T-cell (primary cell): ENCODE results near the gene BCL10. TPM values are rescaled to one million over a fixed set of nuclear protein-coding genes. Genes with fewer than 3 reads are reported as not detected.

Experiments used
- ATAC-seq, 4 experiments: fragments of 200-7000 bp in 3 of 4; fragments of 150-1000 bp in 1 of 4; cut with Tn5 transposase; replicated peaks in 1 of 4; 1 replicate in 3 of 4; 2 replicates in 1 of 4; pipeline ENCODE4 v1.10.0; 2021; ENCODE audit warnings: moderate library complexity in 3 of 4, mild to moderate bottlenecking in 2 of 4, moderate number of reproducible peaks in 1 of 4
- CTCF ChIA-PET, 2 donors: fragments of 300-600 bp; sonication (Branson Sonifier 250); formaldehyde crosslinking; loops; one replicate each; lab custom pipeline; 2022; ENCODE audit warnings: antibody characterized with exemption in 2 of 2; lab: Charles Lee
- POLR2A ChIA-PET, 2 donors: fragments of 300-600 bp; sonication (Branson Sonifier 250); formaldehyde crosslinking; loops; one replicate each; lab custom pipeline; 2022; ENCODE audit warnings: antibody characterized with exemption in 2 of 2; lab: Charles Lee
- DNase-seq, 35 experiments: peaks; one replicate each; pipeline versions ENCODE4 v3.0.0 to v3.0.0-alpha.2; 2013 to 2023
- H3K27ac ChIP-seq: one replicate; pipeline ENCODE4 v1.5.1; 2013; ENCODE audit warnings: low read length
- H3K27me3 ChIP-seq, 2 experiments: replicated peaks in 1 of 2; 1 replicate in 1 of 2; 2 replicates in 1 of 2; pipeline versions ENCODE4 v1.6.1 to v1.7.0; 2013; ENCODE audit warnings: low read length in 1 of 2, mixed read lengths in 1 of 2; ENCODE audit not compliant: control insufficient read depth in 2 of 2, insufficient read depth in 2 of 2; ENCODE audit errors: extremely low read depth in 1 of 2
- H3K36me3 ChIP-seq, 2 donors: 1 replicate in 1 of 2; 2 replicates in 1 of 2; pipeline versions ENCODE4 v1.6.1 to v1.7.0; 2013; ENCODE audit warnings: low read length in 1 of 2; ENCODE audit not compliant: control insufficient read depth in 2 of 2, insufficient read depth in 1 of 2; ENCODE audit errors: extremely low read depth in 1 of 2
- H3K4me1 ChIP-seq, 2 experiments: 1 replicate in 1 of 2; 2 replicates in 1 of 2; pipeline versions ENCODE4 v1.6.1 to v1.7.0; 2013; ENCODE audit warnings: low read length in 2 of 2, mixed read lengths in 1 of 2; ENCODE audit not compliant: insufficient read depth in 2 of 2, control insufficient read depth in 1 of 2; ENCODE audit errors: extremely low read depth in 1 of 2
- H3K4me3 ChIP-seq, 2 donors: 1 replicate in 1 of 2; 2 replicates in 1 of 2; pipeline versions ENCODE4 v1.5.1 to v1.7.0; 2013; ENCODE audit warnings: mild to moderate bottlenecking in 2 of 2, low read length in 1 of 2, moderate library complexity in 1 of 2; ENCODE audit not compliant: control insufficient read depth in 1 of 2; ENCODE audit errors: extremely low read depth in 1 of 2
- H3K9me3 ChIP-seq: 2 replicates; pipeline ENCODE4 v1.7.0; 2013
- H3K27ac Mint-ChIP-seq, 2 donors: one replicate each; pipeline ENCODE4 v1.8.0; 2020 to 2021; ENCODE audit warnings: mild to moderate bottlenecking in 2 of 2, mixed read lengths in 2 of 2
- H3K27me3 Mint-ChIP-seq, 2 donors: one replicate each; pipeline ENCODE4 v1.8.0; 2021 to 2022; ENCODE audit warnings: mixed read lengths in 2 of 2
- H3K36me3 Mint-ChIP-seq: one replicate; pipeline ENCODE4 v1.8.0; 2021; ENCODE audit warnings: mixed read lengths
- H3K4me1 Mint-ChIP-seq, 3 donors: one replicate each; pipeline ENCODE4 v1.8.0; 2020 to 2022; ENCODE audit warnings: mixed read lengths in 3 of 3, mild to moderate bottlenecking in 1 of 3
- H3K4me3 Mint-ChIP-seq, 3 donors: one replicate each; pipeline ENCODE4 v1.8.0; 2020 to 2022; ENCODE audit warnings: mild to moderate bottlenecking in 3 of 3, mixed read lengths in 3 of 3, moderate library complexity in 3 of 3
- H3K9me3 Mint-ChIP-seq, 3 donors: one replicate each; pipeline ENCODE4 v1.8.0; 2020 to 2022; ENCODE audit warnings: mixed read lengths in 3 of 3
- WGBS: methylation state at CpG from one replicate; pipeline ENCODE4 v1.1.5; 2013; ENCODE audit warnings: missing lambda C conversion rate; ENCODE audit not compliant: insufficient coverage; 5-methylcytosine and 5-hydroxymethylcytosine counted together
- total RNA-seq, 35 experiments: library from RNA in 6 of 35; stranded (reverse) in 6 of 35; fragments of 120-200 nt in 1 of 35; gene quantifications; one replicate each; pipeline versions ENCODE4 v1.2.1 to v1.2.4 and lab custom pipeline; 2013 to 2026

BCL10 gene
- total RNA-seq, 5 donors from 2014 or later (not counting 1 experiment from before 2014, with no cell fraction given) = 25.8 to 40.0 (median 28.0) TPM

DNA sequence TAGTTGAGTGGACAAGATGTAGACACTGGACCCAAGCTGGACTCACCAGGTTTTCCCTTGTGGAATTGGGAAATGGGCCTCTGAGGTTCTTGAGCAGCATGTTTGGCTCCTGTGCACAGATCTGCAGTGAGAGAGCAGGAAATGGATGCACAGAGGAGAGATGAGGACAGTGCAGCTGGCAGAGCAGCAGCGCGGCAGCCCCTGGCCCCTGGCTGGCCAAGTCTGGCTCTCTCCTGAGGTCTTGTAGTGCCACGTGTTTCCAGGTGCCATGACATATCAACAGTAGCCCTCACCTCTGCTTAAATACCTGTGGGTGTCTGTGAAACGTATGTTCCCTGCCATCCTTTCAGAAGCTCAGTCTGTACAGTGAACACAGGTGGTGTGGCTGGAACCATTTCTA is 19.2 kb upstream of the BCL10 start:
- ATAC-seq = no peak
- peaks cover 0 to 16% of the 10 kb centered on the region in 2 experiments for H3K4me1 ChIP-seq
- H3K27me3 Mint-ChIP-seq = peaks cover 0 to 6% of the 10 kb centered on the region in 2 donors
- ChIA-PET POLR2A (no interaction called here), CTCF (interaction anchor here in 1 of 2 donors (0.7 kb wide), 1 partner anchor 8 kb away, joined by 4 read pairs; no protein-coding TSS in a partner anchor)
- no peak overlapping the region for H3K4me3 ChIP-seq
- H3K36me3 Mint-ChIP-seq = no peaks in the 10 kb centered on the region
- H3K27me3 ChIP-seq = no peaks in the 10 kb centered on the region
- H3K9me3 Mint-ChIP-seq = no peaks in the 10 kb centered on the region
- peaks cover 17 to 25% (median 19%) of the 10 kb centered on the region in 3 donors for H3K4me1 Mint-ChIP-seq
- WGBS = 96% methylated on average over 4 of the region's 4 CpGs
- DNase-seq = no peak
- no peak overlapping the region for H3K4me3 Mint-ChIP-seq
- no peaks in the 10 kb centered on the region for H3K9me3 ChIP-seq
- no peak overlapping the region for H3K27ac Mint-ChIP-seq
- no peaks in the 10 kb centered on the region for H3K36me3 ChIP-seq
- H3K27ac ChIP-seq = no peak overlapping the region

DNA sequence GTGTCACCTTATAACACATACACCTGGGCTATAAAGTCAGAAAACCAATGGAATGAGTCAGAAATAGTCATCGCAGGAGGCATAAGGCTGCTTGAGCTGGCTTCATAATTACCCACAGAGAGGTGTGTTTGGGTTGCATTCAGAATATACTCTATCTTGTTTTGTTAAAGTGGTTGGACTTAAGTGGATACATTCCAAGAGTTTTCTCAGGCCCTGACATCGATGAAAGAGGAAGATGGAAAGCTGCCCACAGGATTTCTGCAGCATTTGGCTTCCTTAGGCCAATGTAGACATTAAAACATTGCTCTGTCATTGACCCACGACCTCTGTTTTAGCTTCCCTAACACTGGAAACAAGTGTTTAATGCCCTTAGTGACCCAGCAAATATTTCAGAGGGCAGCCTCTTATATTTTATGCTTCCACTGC is 18.6 kb upstream of the BCL10 start:
- ATAC-seq = no peak
- no peaks in the 10 kb centered on the region for H3K27me3 ChIP-seq

DNA sequence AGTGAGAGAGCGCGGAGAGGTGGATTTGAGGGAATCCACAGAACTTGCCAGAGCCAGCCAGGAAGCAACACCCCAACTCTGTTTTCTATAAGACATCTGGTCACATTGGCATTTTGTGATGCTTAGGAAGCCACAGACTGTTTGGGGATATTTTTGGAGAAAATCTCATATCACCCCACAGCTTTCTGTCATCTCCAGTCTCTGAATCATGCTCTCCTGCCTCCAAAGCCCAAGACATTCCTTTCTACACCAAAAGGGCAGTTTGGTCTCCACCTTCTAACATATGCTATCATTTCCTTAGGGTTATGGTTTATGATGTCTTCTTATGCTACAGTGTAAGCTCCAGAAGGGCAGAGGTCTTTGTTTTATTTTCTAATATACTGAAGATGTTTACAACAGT is 14.4 kb upstream of the BCL10 start:
- no peaks in the 10 kb centered on the region for H3K9me3 ChIP-seq
- no peaks in the 10 kb centered on the region for H3K4me1 ChIP-seq
- no peak overlapping the region for H3K27ac Mint-ChIP-seq
- no peaks in the 10 kb centered on the region for H3K4me1 Mint-ChIP-seq
- WGBS = no CpG with 5 or more reads among the region's 2 CpGs
- DNase-seq (no peak), ATAC-seq (no peak)
- no peak overlapping the region for H3K27ac ChIP-seq
- peaks cover 0 to 6% of the 10 kb centered on the region in 2 donors for H3K27me3 Mint-ChIP-seq
- no peaks in the 10 kb centered on the region for H3K9me3 Mint-ChIP-seq
- no peaks in the 10 kb centered on the region for H3K27me3 ChIP-seq
- H3K4me3 Mint-ChIP-seq = no peak overlapping the region
- H3K36me3 ChIP-seq = no peaks in the 10 kb centered on the region
- POLR2A ChIA-PET = no interaction called here
- no peak overlapping the region for H3K4me3 ChIP-seq
- H3K36me3 Mint-ChIP-seq = no peaks in the 10 kb centered on the region
- CTCF ChIA-PET = no interaction called here

More for the DNA sequence above, 18.6 kb upstream of the BCL10 start:
- Histone ChIP-seq H3K4me1 (peaks cover 0 to 16% of the 10 kb centered on the region in 2 experiments), H3K36me3 (no peaks in the 10 kb centered on the region), H3K27ac (no peak overlapping the region), H3K9me3 (no peaks in the 10 kb centered on the region), H3K4me3 (no peak overlapping the region)
- Mint-ChIP-seq H3K27me3 (peaks cover 0 to 6% of the 10 kb centered on the region in 2 donors), H3K36me3 (no peaks in the 10 kb centered on the region), H3K4me3 (no peak overlapping the region), H3K9me3 (no peaks in the 10 kb centered on the region), H3K4me1 (peaks cover 17 to 25% (median 19%) of the 10 kb centered on the region in 3 donors), H3K27ac (no peak overlapping the region)
- ChIA-PET CTCF (no interaction called here), POLR2A (no interaction called here)
- 55% methylated on average over 2 of the region's 3 CpGs for WGBS
- DNase-seq = no peak

DNA sequence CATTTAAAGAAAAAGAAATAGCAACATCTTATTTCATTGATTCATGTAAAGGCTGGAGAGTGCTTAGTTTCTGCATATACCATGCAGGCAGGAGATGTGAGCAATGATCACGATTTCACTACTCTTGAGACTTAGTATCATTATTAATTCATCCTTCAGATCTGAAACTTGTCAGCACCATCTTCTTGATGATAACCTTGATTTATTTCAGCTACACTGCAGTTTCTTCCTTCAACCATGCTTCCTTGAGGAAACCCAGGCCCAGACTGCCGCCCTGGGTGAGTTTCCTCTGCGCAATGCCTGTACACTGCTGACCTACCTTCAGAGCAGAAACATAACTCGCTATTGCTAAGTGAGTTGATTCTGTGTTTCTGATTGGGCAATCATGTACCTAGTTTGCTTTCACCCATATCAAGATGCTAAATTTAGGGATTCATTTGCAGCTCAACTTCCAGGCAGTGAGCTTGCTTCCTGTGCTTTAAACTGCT is 13.5 kb upstream of the BCL10 start:
- H3K27ac ChIP-seq = no peak overlapping the region
- no peak overlapping the region for H3K4me3 ChIP-seq
- POLR2A ChIA-PET = no interaction called here
- Mint-ChIP-seq H3K4me1 (no peaks in the 10 kb centered on the region), H3K9me3 (no peaks in the 10 kb centered on the region), H3K27me3 (peaks cover 0 to 6% of the 10 kb centered on the region in 2 donors), H3K36me3 (no peaks in the 10 kb centered on the region), H3K4me3 (no peak overlapping the region), H3K27ac (no peak overlapping the region)
- WGBS = 83% methylated on average over 1 of the region's 4 CpGs
- peaks cover 0 to 3% of the 10 kb centered on the region in 2 experiments for H3K27me3 ChIP-seq
- no peaks in the 10 kb centered on the region for H3K4me1 ChIP-seq
- ATAC-seq (no peak), DNase-seq (no peak)
- H3K9me3 ChIP-seq = no peaks in the 10 kb centered on the region
- CTCF ChIA-PET = interaction anchor here in 1 of 2 donors (0.8 kb wide), 1 partner anchor 1091 kb away, joined by 3 read pairs; no protein-coding TSS in a partner anchor
- no peaks in the 10 kb centered on the region for H3K36me3 ChIP-seq

DNA sequence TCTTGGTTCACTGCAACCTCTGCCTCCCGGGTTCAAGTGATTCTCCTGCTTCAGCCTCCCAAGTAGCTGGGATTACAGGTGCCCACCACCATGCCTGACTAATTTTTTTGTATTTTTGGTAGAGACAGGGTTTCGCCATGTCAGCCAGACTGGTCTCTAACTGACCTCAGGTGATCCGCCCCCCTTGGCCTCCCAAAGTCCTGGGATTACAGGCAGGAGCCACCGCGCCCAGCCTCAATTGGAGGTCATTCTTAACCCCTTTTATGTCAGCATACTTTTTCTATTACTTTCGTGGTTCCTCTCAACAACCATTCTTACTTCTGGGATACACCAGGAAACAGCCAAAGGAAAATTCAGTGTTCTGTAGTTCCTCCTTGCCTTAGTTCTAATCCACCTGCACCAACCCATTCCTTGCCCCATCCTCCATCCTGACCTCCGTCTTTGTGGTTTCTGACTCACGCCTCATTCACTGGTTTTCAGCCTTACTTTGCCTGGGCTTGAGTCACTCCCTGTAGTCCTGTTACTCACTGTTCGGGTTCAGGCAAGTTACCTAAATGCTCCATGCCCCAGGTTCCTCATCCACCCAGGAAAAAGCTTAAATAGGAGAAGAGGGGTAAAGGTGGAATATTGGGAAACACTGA is 12.9 kb upstream of the BCL10 start:
- Histone ChIP-seq H3K27me3 (peaks cover 0 to 5% of the 10 kb centered on the region in 2 experiments), H3K9me3 (no peaks in the 10 kb centered on the region), H3K4me3 (no peak overlapping the region), H3K4me1 (no peaks in the 10 kb centered on the region), H3K27ac (no peak overlapping the region), H3K36me3 (no peaks in the 10 kb centered on the region)
- Mint-ChIP-seq H3K27ac (no peak overlapping the region), H3K9me3 (no peaks in the 10 kb centered on the region), H3K36me3 (no peaks in the 10 kb centered on the region), H3K27me3 (peaks cover 0 to 6% of the 10 kb centered on the region in 2 donors), H3K4me3 (no peak overlapping the region), H3K4me1 (no peaks in the 10 kb centered on the region)
- ATAC-seq = no peak
- ChIA-PET CTCF (interaction anchor here (0.7 kb wide), 2 partner anchors 14 to 19 kb away, joined by 4 to 5 read pairs; no protein-coding TSS in a partner anchor), POLR2A (no interaction called here)
- WGBS = 87% methylated on average over 7 of the region's 9 CpGs
- no peak for DNase-seq

DNA sequence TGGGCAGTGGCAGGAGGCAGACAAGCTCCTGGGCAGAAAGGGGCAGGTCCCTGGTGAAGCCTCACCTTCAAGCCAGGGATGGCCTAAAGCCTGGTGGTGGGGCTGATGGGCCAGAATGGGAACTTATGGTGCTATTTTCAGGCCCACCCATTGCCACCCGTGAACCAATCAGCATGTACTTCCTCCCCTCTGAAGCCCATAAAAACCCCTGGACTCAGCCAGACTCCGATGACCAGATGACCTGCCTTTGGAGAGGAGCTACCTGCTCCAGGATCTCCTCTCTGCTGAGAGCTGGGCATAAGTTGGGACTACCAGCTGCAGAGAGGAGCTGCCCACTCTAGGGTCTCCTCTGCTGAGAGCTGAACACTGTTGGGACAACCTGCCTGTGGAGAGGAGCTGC is 7.8 kb upstream of the BCL10 start:
- ChIA-PET CTCF (no interaction called here), POLR2A (no interaction called here)
- WGBS = 100% methylated on average over 1 of the region's 2 CpGs
- Histone ChIP-seq H3K27me3 (peaks cover 0 to 14% of the 10 kb centered on the region in 2 experiments), H3K9me3 (no peaks in the 10 kb centered on the region), H3K36me3 (no peaks in the 10 kb centered on the region), H3K4me1 (no peaks in the 10 kb centered on the region), H3K27ac (no peak overlapping the region), H3K4me3 (no peak overlapping the region)
- Mint-ChIP-seq H3K36me3 (no peaks in the 10 kb centered on the region), H3K9me3 (no peaks in the 10 kb centered on the region), H3K4me3 (no peak overlapping the region), H3K27ac (no peak overlapping the region), H3K27me3 (no peaks in the 10 kb centered on the region), H3K4me1 (peaks cover 0 to 6% (median 4%) of the 10 kb centered on the region in 3 donors)
- DNase-seq (no peak), ATAC-seq (no peak)
